Aorta (tissue), 5 donors: ENCODE results near the gene MYRFL. TPM values are rescaled to one million over a fixed set of nuclear protein-coding genes. Genes with fewer than 3 reads are reported as not detected.

Source experiments
- ATAC-seq: fragments of 200-7000 bp; cut with Tn5 transposase; one replicate; pipeline ENCODE4 v1.9.1; 2022; ENCODE audit warnings: moderate library complexity; ENCODE audit not compliant: low FRiP score
- DNase-seq, 2 donors: peaks; one replicate each; pipeline ENCODE4 v3.0.0-alpha.2; 2020
- H3K27ac ChIP-seq, 2 donors: one replicate each; pipeline ENCODE4 v1.5.1; 2013; ENCODE audit warnings: low read length in 2 of 2, mild to moderate bottlenecking in 2 of 2, moderate library complexity in 2 of 2, control low read depth in 1 of 2, inconsistent platforms in 1 of 2, low read depth in 1 of 2
- H3K27me3 ChIP-seq, 2 donors: one replicate each; pipeline ENCODE4 v1.6.1; 2013; ENCODE audit warnings: control low read depth in 1 of 2, low read length in 1 of 2, mild to moderate bottlenecking in 1 of 2, moderate library complexity in 1 of 2; ENCODE audit not compliant: insufficient read depth in 2 of 2, control insufficient read depth in 1 of 2
- H3K36me3 ChIP-seq, 2 donors: one replicate each; pipeline ENCODE4 v1.6.1; 2013; ENCODE audit warnings: control low read depth in 1 of 2, low read length in 1 of 2, mild to moderate bottlenecking in 1 of 2; ENCODE audit not compliant: insufficient read depth in 2 of 2, control insufficient read depth in 1 of 2
- H3K4me1 ChIP-seq, 2 donors: one replicate each; pipeline ENCODE4 v1.6.1; 2013; ENCODE audit warnings: low read length in 2 of 2, control low read depth in 1 of 2, mild to moderate bottlenecking in 1 of 2, moderate library complexity in 1 of 2; ENCODE audit not compliant: insufficient read depth in 2 of 2, control insufficient read depth in 1 of 2
- H3K4me3 ChIP-seq, 2 donors: one replicate each; pipeline ENCODE4 v1.5.1; 2013; ENCODE audit warnings: low read length in 2 of 2, control low read depth in 1 of 2, mild to moderate bottlenecking in 1 of 2
- H3K9me3 ChIP-seq: one replicate; pipeline ENCODE4 v1.6.1; 2013; ENCODE audit warnings: mild to moderate bottlenecking, low read length; ENCODE audit not compliant: control insufficient read depth
- WGBS, 2 donors: extraction: QIAGEN DNeasy Blood & Tissue Kit; methylation state at CpG; one replicate each; pipeline ENCODE4 v1.1.7; 2013; 5-methylcytosine and 5-hydroxymethylcytosine counted together
- intact Hi-C, 2 donors: fragments of 100-400 bp; cut with DNase I; formaldehyde crosslinking; loops; one replicate each; pipeline versions ENCODE4 v1.14.2 to v1.15.0; 2022
- polyA plus RNA-seq, 2 donors: library from polyadenylated mRNA; stranded (reverse); fragments of 200-250 nt; gene quantifications; one replicate each; pipeline ENCODE4 v1.2.3, GENCODE V29; 2013
- total RNA-seq, 2 donors: library from RNA; stranded (reverse); fragmentation: NEBNext Ultra II Directional; extraction: Animal tissue kit (Norgen Biotek cat#: 25700); gene quantifications; one replicate each; pipeline ENCODE4 v1.2.1, GENCODE V29; 2021
- donor health status: healthy with polysubstance abuse.
- donor health status: Bipolar disorder and iron deficiency.
- donor health status: DM: no; HTN: no; CAD: no.
- donor health status: DM: no; HTN: no; CAD: no.
- donor health status: DM: yes; HTN: yes; CAD: no.

The MYRFL gene
- total and polyA plus RNA-seq, 4 donors = 0.36 to 3.1 (median 0.58) TPM

DNA sequence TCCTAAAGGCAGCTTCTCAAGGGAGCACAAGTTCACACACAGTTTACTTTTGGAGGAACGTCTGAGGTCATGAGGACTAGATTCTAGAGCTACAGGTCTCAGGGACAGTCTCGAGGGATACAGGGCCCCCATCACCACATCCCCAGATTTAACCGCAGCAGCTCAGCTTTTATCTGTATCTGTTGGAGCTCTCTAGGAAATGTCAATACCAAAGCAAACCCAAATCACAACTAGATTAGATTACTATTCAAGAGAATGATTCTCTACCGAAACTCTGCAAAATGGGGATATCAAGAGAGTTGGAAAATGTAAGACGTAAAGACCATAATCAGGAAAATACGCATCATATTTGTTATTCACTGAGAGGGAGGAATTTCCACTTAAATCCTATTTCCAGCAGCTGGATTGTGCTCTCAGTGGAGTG lies 4.0 kb upstream of the MYRFL start:
- Histone ChIP-seq H3K4me3 (no peak overlapping the region), H3K27ac (no peak overlapping the region), H3K4me1 (no peaks in the 10 kb centered on the region), H3K9me3 (no peaks in the 10 kb centered on the region), H3K36me3 (no peaks in the 10 kb centered on the region), H3K27me3 (no peaks in the 10 kb centered on the region)
- intact Hi-C loops = no loop called here
- no peak for DNase-seq
- ATAC-seq = no peak
- WGBS, 2 donors = 63 to 66% methylated on average over 6 of the region's 6 CpGs

DNA sequence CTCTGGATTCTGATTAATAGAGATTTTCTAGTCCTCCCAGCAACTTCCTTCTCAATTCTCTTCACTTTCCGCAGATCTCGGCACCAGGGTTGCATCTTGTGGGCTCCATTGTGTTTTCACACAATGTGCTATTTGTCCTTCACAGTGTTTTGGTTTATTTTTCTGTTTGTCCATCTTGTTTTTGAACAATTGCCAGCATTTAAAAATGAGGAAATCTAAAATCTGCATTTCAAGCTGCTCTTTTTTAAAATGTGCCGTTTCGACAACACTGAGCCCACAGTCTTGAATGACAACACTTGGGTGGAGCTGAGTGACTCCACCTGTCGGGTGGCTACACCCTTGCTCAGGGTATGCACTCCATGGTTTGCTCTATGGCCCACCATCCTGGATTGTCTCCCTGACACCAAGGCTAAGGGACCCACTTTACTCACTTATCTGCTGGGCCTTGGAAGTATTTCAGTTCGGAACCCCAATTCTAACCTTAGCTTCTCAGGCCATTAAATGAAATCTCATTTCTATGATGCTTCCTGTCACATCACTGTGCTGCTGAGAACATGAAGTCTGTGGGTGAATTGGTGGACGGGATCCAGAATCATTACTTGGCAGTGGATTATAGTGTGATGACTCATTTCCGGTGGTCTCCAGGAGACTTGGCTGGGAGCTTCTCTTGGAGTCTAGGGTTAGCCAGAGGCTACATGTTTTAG lies 3.4 kb upstream of the MYRFL start:
- H3K9me3 ChIP-seq = no peaks in the 10 kb centered on the region
- no peak overlapping the region for H3K4me3 ChIP-seq
- intact Hi-C loops = no loop called here
- WGBS, 2 donors = 49 to 50% methylated on average over 8 of the region's 8 CpGs
- ATAC-seq (no peak), DNase-seq (no peak)
- no peak overlapping the region for H3K27ac ChIP-seq
- no peaks in the 10 kb centered on the region for H3K36me3 ChIP-seq
- no peaks in the 10 kb centered on the region for H3K4me1 ChIP-seq
- no peaks in the 10 kb centered on the region for H3K27me3 ChIP-seq

DNA sequence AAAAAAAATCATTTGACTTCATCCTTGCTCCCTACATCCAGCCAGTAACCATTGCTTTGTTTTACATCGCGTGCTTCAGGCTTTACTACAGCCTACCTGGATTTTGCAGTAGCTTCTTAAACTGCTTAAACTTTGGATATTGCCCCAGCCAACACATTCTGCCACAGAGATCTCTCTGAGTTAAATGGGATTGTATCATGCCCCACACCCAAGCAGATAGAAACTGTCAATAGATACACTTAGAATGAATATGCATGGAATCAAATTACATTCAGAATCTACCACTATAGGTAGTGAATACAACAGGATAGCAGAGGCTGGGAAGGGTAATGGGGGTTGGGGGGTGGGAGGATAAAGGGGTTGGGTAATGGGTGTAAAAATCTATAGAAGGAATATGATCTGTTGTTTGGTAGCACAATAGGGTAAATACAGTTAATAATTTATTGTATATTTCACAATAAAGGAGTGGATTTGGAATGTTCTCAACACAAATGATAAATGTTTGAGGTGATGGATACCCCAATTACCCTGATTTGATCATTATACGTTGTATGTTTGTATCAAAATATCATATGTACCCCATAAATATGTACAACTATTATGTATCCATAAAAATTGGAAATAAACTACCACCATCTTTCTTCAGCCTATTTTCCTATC lies 2.7 kb upstream of the MYRFL start:
- H3K9me3 ChIP-seq = no peaks in the 10 kb centered on the region
- H3K27ac ChIP-seq = no peak overlapping the region
- no peaks in the 10 kb centered on the region for H3K27me3 ChIP-seq
- 76 to 82% methylated on average over 3 of the region's 3 CpGs for WGBS, 2 donors
- no peaks in the 10 kb centered on the region for H3K36me3 ChIP-seq
- DNase-seq (no peak), ATAC-seq (no peak)
- intact Hi-C loops = no loop called here
- H3K4me3 ChIP-seq = no peak overlapping the region
- H3K4me1 ChIP-seq = no peaks in the 10 kb centered on the region

DNA sequence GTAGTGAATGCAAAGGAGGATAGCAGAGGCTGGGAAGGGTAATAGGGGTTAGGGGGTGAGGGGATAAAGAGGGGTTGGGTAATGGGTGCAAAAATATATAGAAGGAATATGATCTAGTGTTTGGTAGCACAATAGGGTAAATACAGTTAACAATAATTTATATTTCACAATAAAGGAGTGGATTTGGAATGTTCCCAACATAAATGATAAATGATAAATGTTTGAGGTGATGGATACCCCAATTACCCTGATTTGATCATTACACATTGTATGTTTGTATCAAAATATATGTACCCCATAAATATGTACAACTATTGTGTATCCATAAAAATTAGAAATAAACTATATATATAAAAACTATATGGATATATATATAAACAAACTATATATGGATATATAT lies 999 bp upstream of the MYRFL start:
- no peaks in the 10 kb centered on the region for H3K4me1 ChIP-seq
- DNase-seq (no peak), ATAC-seq (no peak)
- intact Hi-C loops = no loop called here
- H3K4me3 ChIP-seq = no peak overlapping the region
- no peaks in the 10 kb centered on the region for H3K27me3 ChIP-seq
- H3K9me3 ChIP-seq = no peaks in the 10 kb centered on the region
- no peaks in the 10 kb centered on the region for H3K36me3 ChIP-seq
- H3K27ac ChIP-seq = no peak overlapping the region

DNA sequence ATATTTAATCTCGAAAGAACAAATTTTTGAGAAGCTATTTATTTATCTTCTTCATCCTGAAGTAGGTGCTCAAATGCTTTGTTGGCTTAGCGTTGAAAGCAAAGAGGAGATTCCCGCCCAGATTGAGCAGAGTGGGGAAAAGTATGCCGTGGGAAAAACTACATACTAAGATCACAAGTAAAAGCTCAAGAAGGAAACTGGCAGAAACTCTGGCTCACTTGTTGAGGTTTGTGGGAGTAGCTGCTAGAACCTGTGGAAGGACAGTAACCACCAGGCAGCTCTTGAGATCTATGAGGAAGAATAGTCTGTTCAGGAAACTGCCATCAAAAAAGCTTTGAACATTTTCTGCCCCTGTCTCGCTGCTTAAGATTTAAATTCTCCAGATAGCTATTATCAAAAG lies 3.9 kb downstream of the MYRFL start:
- H3K27ac ChIP-seq = no peak overlapping the region
- 65 to 66% methylated on average over 5 of the region's 5 CpGs for WGBS, 2 donors
- H3K27me3 ChIP-seq = no peaks in the 10 kb centered on the region
- no peak overlapping the region for H3K4me3 ChIP-seq
- no peaks in the 10 kb centered on the region for H3K9me3 ChIP-seq
- H3K36me3 ChIP-seq = no peaks in the 10 kb centered on the region
- no peak for ATAC-seq
- no peaks in the 10 kb centered on the region for H3K4me1 ChIP-seq
- intact Hi-C loops = no loop called here
- no peak for DNase-seq

DNA sequence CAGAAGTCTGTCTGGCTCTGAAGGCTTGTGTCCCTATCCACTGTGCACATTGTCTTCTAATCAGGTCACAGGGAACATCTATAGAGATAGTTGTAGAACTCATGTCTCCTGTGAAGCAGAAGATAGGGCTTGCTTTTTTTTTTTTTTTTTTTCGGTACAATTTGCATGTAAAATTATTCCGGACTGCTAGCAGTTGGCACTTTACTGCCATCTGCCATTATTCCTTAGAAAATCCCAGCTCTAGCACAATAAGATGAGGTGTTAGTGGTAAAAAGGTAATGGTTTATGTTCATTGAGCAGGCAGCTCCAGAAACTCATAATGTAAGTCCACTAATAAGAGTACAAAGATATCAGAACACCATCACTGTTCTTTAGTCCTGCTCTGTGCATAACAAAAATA lies 8.7 kb downstream of the MYRFL start:
- H3K27ac ChIP-seq = no peak overlapping the region
- H3K36me3 ChIP-seq = no peaks in the 10 kb centered on the region
- intact Hi-C loops = no loop called here
- H3K27me3 ChIP-seq = no peaks in the 10 kb centered on the region
- no peak for ATAC-seq
- no peak overlapping the region for H3K4me3 ChIP-seq
- H3K9me3 ChIP-seq = no peaks in the 10 kb centered on the region
- DNase-seq = no peak
- 67 to 69% methylated on average over 2 of the region's 2 CpGs for WGBS, 2 donors
- no peaks in the 10 kb centered on the region for H3K4me1 ChIP-seq

DNA sequence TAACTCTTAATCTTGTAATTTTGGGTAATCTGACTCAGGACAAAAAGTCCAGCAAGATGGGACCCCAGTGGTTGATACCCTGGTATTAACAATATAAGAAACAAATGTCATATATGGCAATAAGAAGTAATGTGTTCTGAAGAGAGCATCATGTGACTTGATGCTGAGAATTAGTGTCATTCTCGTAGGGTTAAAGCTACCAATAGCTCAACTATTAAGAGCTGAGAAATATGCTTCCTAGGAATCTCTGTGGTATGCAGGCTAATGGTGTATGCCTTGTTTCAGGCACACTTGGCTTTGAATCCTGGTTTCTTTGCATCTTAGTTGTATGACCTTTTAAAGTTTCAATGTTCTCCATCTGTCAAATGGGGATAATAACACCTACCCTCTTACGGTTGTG lies 9.1 kb downstream of the MYRFL start:
- ATAC-seq (no peak), DNase-seq (no peak)
- no peaks in the 10 kb centered on the region for H3K36me3 ChIP-seq
- H3K27ac ChIP-seq = no peak overlapping the region
- no peaks in the 10 kb centered on the region for H3K4me1 ChIP-seq
- intact Hi-C loops = no loop called here
- no peak overlapping the region for H3K4me3 ChIP-seq
- H3K27me3 ChIP-seq = no peaks in the 10 kb centered on the region
- WGBS, 2 donors = 39 to 54% methylated on average over 2 of the region's 2 CpGs
- no peaks in the 10 kb centered on the region for H3K9me3 ChIP-seq

DNA sequence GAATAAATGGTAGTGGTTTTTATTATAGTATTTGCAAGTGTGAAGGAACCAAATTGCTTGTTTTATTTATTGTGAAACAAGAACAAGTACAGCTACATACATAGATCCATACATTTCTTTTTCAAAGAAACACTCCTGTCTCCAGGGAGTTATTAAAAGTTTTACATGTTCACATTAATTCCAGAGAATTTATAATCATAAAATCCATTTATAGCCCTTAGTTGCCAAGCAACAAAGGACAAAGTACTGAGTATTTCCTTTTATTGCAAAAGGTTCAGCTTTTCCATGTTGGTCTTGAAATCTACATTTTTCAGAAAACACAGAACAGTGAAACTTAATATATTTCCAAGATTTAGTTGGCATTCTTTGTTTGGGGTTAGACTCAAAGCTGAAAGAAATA lies 9.5 kb downstream of the MYRFL start:
- no peaks in the 10 kb centered on the region for H3K36me3 ChIP-seq
- no peak overlapping the region for H3K27ac ChIP-seq
- no peak overlapping the region for H3K4me3 ChIP-seq
- no peaks in the 10 kb centered on the region for H3K4me1 ChIP-seq
- DNase-seq = no peak
- no peaks in the 10 kb centered on the region for H3K27me3 ChIP-seq
- H3K9me3 ChIP-seq = no peaks in the 10 kb centered on the region
- intact Hi-C loops = no loop called here
- ATAC-seq = no peak

DNA sequence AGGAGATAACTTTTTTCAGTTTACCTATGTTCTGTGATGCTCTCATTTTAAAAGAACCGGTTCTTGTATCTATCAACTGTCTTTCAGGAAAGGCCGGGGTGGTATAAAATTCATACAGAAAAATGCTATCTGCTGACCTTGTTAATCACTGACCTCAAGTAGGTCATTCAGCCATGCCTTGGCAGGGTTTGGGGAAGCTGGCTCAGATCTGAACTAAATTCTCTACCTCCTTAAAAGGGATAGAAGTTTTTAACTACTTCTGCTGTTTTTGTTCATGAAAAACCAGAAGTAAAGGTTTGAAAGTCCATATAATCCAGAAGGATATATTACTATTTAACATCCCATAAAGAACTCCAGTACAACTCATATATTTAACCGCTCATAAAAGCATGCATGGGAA lies 10.1 kb downstream of the MYRFL start:
- intact Hi-C loops = no loop called here
- DNase-seq = no peak
- H3K27me3 ChIP-seq = no peaks in the 10 kb centered on the region
- 22 to 26% methylated on average over 3 of the region's 3 CpGs for WGBS, 2 donors
- H3K9me3 ChIP-seq = no peaks in the 10 kb centered on the region
- no peak overlapping the region for H3K4me3 ChIP-seq
- no peak for ATAC-seq
- no peaks in the 10 kb centered on the region for H3K4me1 ChIP-seq
- H3K27ac ChIP-seq = no peak overlapping the region
- H3K36me3 ChIP-seq = no peaks in the 10 kb centered on the region
